DOHH2 (cell line): ENCODE data around the gene KIAA1614.

Experiments used
- H3F3A ChIP-seq: fragments of 200-600 bp; sonication (generic), shearing (Covaris generic); 2 replicates; pipeline ENCODE4 v1.6.0; 2016; ENCODE audit warnings: antibody characterized with exemption, mild to moderate bottlenecking; ENCODE audit not compliant: control insufficient read depth, insufficient read depth
- H3K27ac ChIP-seq: fragments of 200-600 bp; sonication (generic); 2 replicates; pipeline ENCODE4 v1.5.1; 2014; ENCODE audit warnings: low read depth, mild to moderate bottlenecking, low read length, moderate library complexity
- H3K27me3 ChIP-seq: fragments of 200-600 bp; sonication (generic); 2 replicates; pipeline ENCODE4 v1.6.1; 2014; ENCODE audit warnings: mild to moderate bottlenecking, low read length, mixed read lengths; ENCODE audit not compliant: control insufficient read depth
- H3K36me3 ChIP-seq: fragments of 200-600 bp; sonication (generic); 2 replicates; pipeline ENCODE4 v1.6.1; 2014; ENCODE audit warnings: mild to moderate bottlenecking, low read length, moderate library complexity, mixed read lengths; ENCODE audit not compliant: control insufficient read depth
- H3K4me1 ChIP-seq: fragments of 200-600 bp; sonication (generic); 2 replicates; pipeline ENCODE4 v1.6.1; 2014; ENCODE audit warnings: mild to moderate bottlenecking, low read length, mixed read lengths; ENCODE audit not compliant: control insufficient read depth
- H3K4me2 ChIP-seq: fragments of 200-600 bp; sonication (generic); 2 replicates; pipeline ENCODE4 v1.6.0; 2014; ENCODE audit warnings: mild to moderate bottlenecking, low read length, moderate library complexity
- H3K4me3 ChIP-seq: fragments of 200-600 bp; sonication (generic); 2 replicates; pipeline ENCODE4 v1.5.1; 2014; ENCODE audit warnings: mild to moderate bottlenecking, low read length, mixed read lengths
- H3K79me2 ChIP-seq: fragments of 200-600 bp; sonication (generic); 2 replicates; pipeline ENCODE4 v1.6.1; 2014; ENCODE audit warnings: mild to moderate bottlenecking, low read length, mixed read lengths; ENCODE audit not compliant: control insufficient read depth
- H3K9me2 ChIP-seq: fragments of 200-600 bp; sonication (generic); replicated peaks from 2 replicates; pipeline ENCODE4 v1.6.1; 2014; ENCODE audit warnings: mild to moderate bottlenecking, low read length, mixed read lengths; ENCODE audit not compliant: control insufficient read depth
- H3K9me3 ChIP-seq: fragments of 200-600 bp; sonication (generic); 2 replicates; pipeline ENCODE4 v1.6.1; 2014; ENCODE audit warnings: antibody characterized with exemption, low read length, mixed read lengths; ENCODE audit not compliant: control insufficient read depth, insufficient read depth
- H4K20me1 ChIP-seq: fragments of 200-600 bp; sonication (generic); 2 replicates; pipeline ENCODE4 v1.6.0; 2014; ENCODE audit warnings: low read depth, mild to moderate bottlenecking, antibody characterized with exemption, low read length, moderate library complexity; ENCODE audit not compliant: control insufficient read depth, insufficient read depth
- EZH2phosphoT487 ChIP-seq: fragments of 200-600 bp; sonication (generic); IDR thresholded peaks from 2 replicates; pipeline ENCODE4 v1.6.1; 2017; ENCODE audit warnings: borderline replicate concordance, mild to moderate bottlenecking, antibody characterized with exemption, low read length, moderate library complexity, mixed read lengths
- TF ChIP-seq, protein P1 (sequence below): fragments of 200-600 bp; sonication (generic); IDR thresholded peaks from one replicate; pipeline ENCODE4 v1.5.1; 2014; ENCODE audit warnings: antibody characterized with exemption, mild to moderate bottlenecking, low read depth, low read length; ENCODE audit not compliant: poor library complexity, severe bottlenecking

The KIAA1614 gene

DNA sequence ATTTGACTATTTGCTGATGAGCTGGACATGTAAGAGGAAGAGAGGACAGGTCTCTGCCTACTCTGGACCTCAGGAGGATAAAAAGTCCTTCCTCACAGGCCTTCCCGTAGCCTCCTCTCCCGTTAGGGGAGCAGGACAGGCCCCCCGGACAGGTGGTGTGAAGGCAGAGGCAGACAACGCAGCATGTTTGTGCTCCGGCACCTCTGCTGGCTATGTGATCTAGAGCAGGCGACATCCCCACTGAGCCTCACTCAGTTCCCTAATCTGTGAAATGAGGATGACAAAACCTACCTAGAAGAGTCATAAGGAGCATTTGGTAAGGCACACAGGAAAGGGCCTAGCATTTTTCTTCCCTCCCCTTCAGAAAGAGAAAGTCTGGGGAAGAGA, 34.8 kb downstream of the KIAA1614 start:
- Histone ChIP-seq H3K79me2 (no peaks in the 10 kb centered on the region), H3K9me2 (no peaks in the 10 kb centered on the region), H3K36me3 (no peaks in the 10 kb centered on the region), H4K20me1 (no peaks in the 10 kb centered on the region), H3K9me3 (no peaks in the 10 kb centered on the region), H3K27me3 (no peaks in the 10 kb centered on the region), H3K4me2 (no peak overlapping the region), H3K4me3 (no peak overlapping the region), H3K27ac (no peak overlapping the region), H3K4me1 (no peaks in the 10 kb centered on the region), H3F3A (no peaks in the 10 kb centered on the region)
- TF ChIP-seq EZH2phosphoT487, result no peak
- TF ChIP-seq, protein P1, sequence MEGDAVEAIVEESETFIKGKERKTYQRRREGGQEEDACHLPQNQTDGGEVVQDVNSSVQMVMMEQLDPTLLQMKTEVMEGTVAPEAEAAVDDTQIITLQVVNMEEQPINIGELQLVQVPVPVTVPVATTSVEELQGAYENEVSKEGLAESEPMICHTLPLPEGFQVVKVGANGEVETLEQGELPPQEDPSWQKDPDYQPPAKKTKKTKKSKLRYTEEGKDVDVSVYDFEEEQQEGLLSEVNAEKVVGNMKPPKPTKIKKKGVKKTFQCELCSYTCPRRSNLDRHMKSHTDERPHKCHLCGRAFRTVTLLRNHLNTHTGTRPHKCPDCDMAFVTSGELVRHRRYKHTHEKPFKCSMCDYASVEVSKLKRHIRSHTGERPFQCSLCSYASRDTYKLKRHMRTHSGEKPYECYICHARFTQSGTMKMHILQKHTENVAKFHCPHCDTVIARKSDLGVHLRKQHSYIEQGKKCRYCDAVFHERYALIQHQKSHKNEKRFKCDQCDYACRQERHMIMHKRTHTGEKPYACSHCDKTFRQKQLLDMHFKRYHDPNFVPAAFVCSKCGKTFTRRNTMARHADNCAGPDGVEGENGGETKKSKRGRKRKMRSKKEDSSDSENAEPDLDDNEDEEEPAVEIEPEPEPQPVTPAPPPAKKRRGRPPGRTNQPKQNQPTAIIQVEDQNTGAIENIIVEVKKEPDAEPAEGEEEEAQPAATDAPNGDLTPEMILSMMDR, result no peak

DNA sequence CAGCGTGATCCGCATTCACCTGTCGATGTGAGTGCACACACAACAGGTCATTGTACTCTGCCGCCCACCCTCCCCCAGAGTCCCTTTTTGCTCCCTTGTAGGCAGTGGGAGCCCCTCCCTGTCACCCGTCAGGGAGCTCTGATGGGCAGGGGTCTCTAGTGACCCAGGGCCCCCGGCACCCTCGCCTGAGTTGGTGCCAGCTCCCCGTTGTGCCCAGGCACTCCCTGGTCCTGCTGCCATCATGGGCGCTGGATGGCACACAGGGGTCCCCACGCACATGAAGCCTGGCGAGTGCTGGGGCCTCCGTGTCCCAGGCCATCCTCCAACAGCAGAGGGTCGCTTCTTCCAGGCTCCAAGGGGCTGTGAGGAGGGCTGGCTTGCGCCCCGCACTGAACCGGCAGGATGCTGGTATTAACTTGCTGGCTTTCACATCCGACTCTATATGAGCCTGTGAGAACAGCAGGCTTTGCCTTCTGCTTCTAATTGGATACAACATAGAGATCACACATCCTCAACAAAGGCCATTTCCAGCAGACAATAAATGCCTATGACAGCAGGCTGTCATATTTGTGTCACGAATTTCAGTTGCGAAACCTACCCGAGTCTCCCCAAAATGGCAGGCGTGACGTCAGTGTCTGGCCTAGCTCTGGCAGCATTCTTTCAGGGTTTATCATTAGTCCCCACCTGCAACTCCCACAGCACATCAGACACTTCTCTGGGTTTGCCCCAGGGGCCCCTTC, 35.4 kb downstream of the KIAA1614 start:
- H3K4me2 ChIP-seq, result no peak overlapping the region
- no peaks in the 10 kb centered on the region for H4K20me1 ChIP-seq
- H3K36me3 ChIP-seq, result no peaks in the 10 kb centered on the region
- no peaks in the 10 kb centered on the region for H3K9me2 ChIP-seq
- no peak overlapping the region for H3K27ac ChIP-seq
- no peaks in the 10 kb centered on the region for H3K9me3 ChIP-seq
- TF ChIP-seq, protein P1, result no peak
- TF ChIP-seq EZH2phosphoT487, result no peak
- no peaks in the 10 kb centered on the region for H3K27me3 ChIP-seq
- no peak overlapping the region for H3K4me3 ChIP-seq
- H3F3A ChIP-seq, result no peaks in the 10 kb centered on the region
- H3K4me1 ChIP-seq, result no peaks in the 10 kb centered on the region; the same call in 1 of the 2 replicates
- no peaks in the 10 kb centered on the region for H3K79me2 ChIP-seq

DNA sequence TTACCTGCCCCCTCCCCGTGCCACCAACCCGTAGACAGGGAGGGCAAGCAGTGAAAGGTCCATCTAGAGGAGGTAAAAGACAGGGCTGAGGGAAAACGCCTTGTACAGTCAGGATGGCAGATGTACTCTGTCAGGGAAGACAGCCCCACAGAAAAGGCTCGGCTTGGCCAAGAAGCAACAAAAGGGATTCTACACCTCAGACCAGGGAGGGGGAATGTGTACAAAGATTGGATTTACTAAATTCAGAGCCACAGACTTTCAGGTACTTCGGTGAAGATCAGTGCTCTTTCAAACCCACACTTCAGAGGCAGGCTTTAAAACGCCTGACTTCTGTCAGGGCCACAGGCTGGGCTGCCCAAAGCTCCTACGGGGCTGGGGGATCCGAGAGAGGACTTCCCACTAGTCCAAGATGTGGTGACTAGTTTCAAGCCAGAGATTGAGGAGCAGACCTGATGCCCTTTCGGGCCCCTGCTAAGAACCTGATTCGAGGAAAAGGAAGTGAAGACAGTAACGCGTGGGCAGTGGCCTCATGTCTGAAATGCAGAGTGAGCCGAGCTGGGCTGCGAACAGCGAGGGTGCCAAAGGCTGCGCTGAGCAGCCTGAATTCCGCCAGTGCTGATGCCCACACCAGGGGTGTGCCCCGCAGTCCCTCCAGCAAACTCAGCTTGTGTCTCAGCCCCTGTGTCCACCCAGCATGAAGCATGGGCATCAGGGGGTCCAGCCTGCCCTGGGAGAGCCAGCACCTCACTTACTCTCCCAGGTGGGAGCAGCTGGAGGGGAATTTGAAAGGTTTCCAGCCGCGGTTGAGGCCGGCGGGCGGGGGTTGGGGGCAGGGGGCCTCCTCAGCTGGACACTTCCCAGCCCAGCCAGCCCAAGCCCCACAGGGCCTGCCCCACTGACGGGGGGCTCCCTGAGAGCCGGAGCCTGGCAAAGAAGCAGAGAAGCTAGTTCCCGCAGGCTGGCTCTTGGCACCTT, 36.2 kb downstream of the KIAA1614 start:
- no peak for TF ChIP-seq EZH2phosphoT487
- TF ChIP-seq, protein P1, result no peak
- peaks cover 8% of the 10 kb centered on the region for H3K4me1 ChIP-seq
- no peaks in the 10 kb centered on the region for H3K9me3 ChIP-seq
- no peaks in the 10 kb centered on the region for H3K79me2 ChIP-seq
- H3K36me3 ChIP-seq, result no peaks in the 10 kb centered on the region
- no peaks in the 10 kb centered on the region for H3K9me2 ChIP-seq
- no peak overlapping the region for H3K4me3 ChIP-seq
- H3K4me2 ChIP-seq, result no peak overlapping the region
- H3F3A ChIP-seq, result no peaks in the 10 kb centered on the region
- no peak overlapping the region for H3K27ac ChIP-seq
- H4K20me1 ChIP-seq, result no peaks in the 10 kb centered on the region
- H3K27me3 ChIP-seq, result no peaks in the 10 kb centered on the region
